A673 (cell line): ENCODE measurements around the gene LGR6. TPM values are rescaled to one million over a fixed set of nuclear protein-coding genes. Genes with fewer than 3 reads are reported as not detected.

Source experiments
- BruUV-seq: library from RNA; stranded (reverse); fragments of 400-500 nt; replicated peaks from 2 replicates; lab custom pipeline; 2021; lab: Mats Ljungman, UMichigan
- CTCF ChIA-PET: fragments of 300-600 bp; sonication (Branson Sonifier 250); formaldehyde crosslinking; loops from one replicate; lab custom pipeline; 2022; ENCODE audit warnings: antibody characterized with exemption; lab: Charles Lee
- POLR2A ChIA-PET: fragments of 300-600 bp; sonication (Branson Sonifier 250); formaldehyde crosslinking; loops from one replicate; lab custom pipeline; 2022; ENCODE audit warnings: antibody characterized with exemption; ENCODE audit not compliant: low non-redundant PET; lab: Charles Lee
- DNase-seq: peaks from one replicate; pipeline ENCODE4 v3.0.0-alpha.2; 2015; ENCODE audit warnings: low spot score
- H3K27ac ChIP-seq: fragments of 200-600 bp; sonication (generic); 2 replicates; pipeline ENCODE4 v1.5.1; 2016; ENCODE audit warnings: mixed run types, low read depth, mild to moderate bottlenecking, mixed read lengths, antibody characterized with exemption, low read length; ENCODE audit not compliant: poor library complexity, severe bottlenecking
- H3K27me3 ChIP-seq: fragments of 200-600 bp; sonication (generic); replicated peaks from 2 replicates; pipeline ENCODE4 v1.6.1; 2017; ENCODE audit warnings: mixed run types, low read depth, mild to moderate bottlenecking, mixed read lengths, antibody characterized with exemption, low read length; ENCODE audit not compliant: insufficient read depth, poor library complexity
- H3K36me3 ChIP-seq: fragments of 200-600 bp; sonication (generic); 2 replicates; pipeline ENCODE4 v1.6.1; 2016; ENCODE audit warnings: mixed run types, mild to moderate bottlenecking, mixed read lengths, antibody characterized with exemption, low read length; ENCODE audit not compliant: insufficient read depth, poor library complexity, severe bottlenecking
- H3K4me1 ChIP-seq: fragments of 200-600 bp; sonication (generic); 2 replicates; pipeline ENCODE4 v1.6.1; 2017; ENCODE audit warnings: mixed run types, mild to moderate bottlenecking, mixed read lengths, antibody characterized with exemption, low read length; ENCODE audit not compliant: insufficient read depth, poor library complexity, severe bottlenecking
- H3K4me3 ChIP-seq: fragments of 200-600 bp; sonication (generic); 2 replicates; pipeline ENCODE4 v1.5.1; 2016; ENCODE audit warnings: low read depth, mixed run types, mild to moderate bottlenecking, mixed read lengths, low read length; ENCODE audit not compliant: poor library complexity, severe bottlenecking
- H3K9me3 ChIP-seq: fragments of 200-600 bp; sonication (generic); 2 replicates; pipeline ENCODE4 v1.6.1; 2016; ENCODE audit warnings: mixed run types, low read depth, mild to moderate bottlenecking, mixed read lengths, antibody characterized with exemption, low read length; ENCODE audit not compliant: poor library complexity, severe bottlenecking
- EZH2 ChIP-seq: fragments of 200-600 bp; sonication (generic); IDR thresholded peaks from 2 replicates; pipeline ENCODE4 v1.6.1; 2017; ENCODE audit warnings: borderline replicate concordance, low read depth, mild to moderate bottlenecking, mixed read lengths, antibody characterized with exemption, low read length; ENCODE audit not compliant: poor library complexity, severe bottlenecking
- intact Hi-C: fragments of 100-400 bp; cut with micrococcal nuclease; formaldehyde crosslinking; loops from one replicate; pipeline ENCODE4 v1.10.0; 2022; ENCODE audit not compliant: unreplicated experiment
- total RNA-seq: library from RNA; stranded (reverse); gene quantifications from 2 replicates; pipeline ENCODE4 v1.2.3, GENCODE V29; 2021
- TF ChIP-seq, protein P1 (sequence below): fragments of 300-800, 200-600 bp; sonication (generic); conservative IDR thresholded peaks from 2 replicates; pipeline ENCODE4 v1.5.1; 2017; ENCODE audit warnings: low read depth, mild to moderate bottlenecking, antibody characterized with exemption, low read length, moderate library complexity, mixed read lengths

Gene LGR6
- total RNA-seq, 1 experiment from 2014 or later: not detected

DNA sequence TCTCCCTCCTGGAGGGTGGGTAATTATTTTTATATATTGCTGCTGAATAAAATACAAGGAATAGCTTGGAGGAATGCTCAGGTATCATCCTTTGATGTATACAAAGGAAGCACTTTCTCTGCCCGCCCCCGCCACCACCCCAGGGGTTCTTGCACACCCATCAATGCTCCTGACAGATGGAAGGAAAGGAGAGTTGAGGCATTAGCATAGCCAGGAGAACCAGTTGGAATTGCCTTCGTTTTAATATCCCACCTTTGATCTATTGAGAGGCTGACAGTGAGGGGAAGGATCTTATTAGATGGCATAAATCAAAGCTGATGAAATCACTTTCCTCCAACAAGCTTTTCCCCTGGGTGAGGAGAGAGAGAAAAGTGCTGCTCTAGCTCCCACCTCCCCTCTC, 71.1 kb downstream of the LGR6 start:
- no TSS peak for BruUV-seq
- Histone ChIP-seq H3K36me3 (no peaks in the 10 kb centered on the region), H3K27me3 (peaks cover 41% of the 10 kb centered on the region), H3K4me3 (no peak overlapping the region), H3K9me3 (no peaks in the 10 kb centered on the region), H3K4me1 (no peaks in the 10 kb centered on the region), H3K27ac (no peak overlapping the region)
- intact Hi-C loops: no loop called here
- DNase-seq: no peak
- TF ChIP-seq, protein P1, sequence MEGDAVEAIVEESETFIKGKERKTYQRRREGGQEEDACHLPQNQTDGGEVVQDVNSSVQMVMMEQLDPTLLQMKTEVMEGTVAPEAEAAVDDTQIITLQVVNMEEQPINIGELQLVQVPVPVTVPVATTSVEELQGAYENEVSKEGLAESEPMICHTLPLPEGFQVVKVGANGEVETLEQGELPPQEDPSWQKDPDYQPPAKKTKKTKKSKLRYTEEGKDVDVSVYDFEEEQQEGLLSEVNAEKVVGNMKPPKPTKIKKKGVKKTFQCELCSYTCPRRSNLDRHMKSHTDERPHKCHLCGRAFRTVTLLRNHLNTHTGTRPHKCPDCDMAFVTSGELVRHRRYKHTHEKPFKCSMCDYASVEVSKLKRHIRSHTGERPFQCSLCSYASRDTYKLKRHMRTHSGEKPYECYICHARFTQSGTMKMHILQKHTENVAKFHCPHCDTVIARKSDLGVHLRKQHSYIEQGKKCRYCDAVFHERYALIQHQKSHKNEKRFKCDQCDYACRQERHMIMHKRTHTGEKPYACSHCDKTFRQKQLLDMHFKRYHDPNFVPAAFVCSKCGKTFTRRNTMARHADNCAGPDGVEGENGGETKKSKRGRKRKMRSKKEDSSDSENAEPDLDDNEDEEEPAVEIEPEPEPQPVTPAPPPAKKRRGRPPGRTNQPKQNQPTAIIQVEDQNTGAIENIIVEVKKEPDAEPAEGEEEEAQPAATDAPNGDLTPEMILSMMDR: no peak
- TF ChIP-seq EZH2: no peak
- ChIA-PET POLR2A (no interaction called here), CTCF (no interaction called here)

DNA sequence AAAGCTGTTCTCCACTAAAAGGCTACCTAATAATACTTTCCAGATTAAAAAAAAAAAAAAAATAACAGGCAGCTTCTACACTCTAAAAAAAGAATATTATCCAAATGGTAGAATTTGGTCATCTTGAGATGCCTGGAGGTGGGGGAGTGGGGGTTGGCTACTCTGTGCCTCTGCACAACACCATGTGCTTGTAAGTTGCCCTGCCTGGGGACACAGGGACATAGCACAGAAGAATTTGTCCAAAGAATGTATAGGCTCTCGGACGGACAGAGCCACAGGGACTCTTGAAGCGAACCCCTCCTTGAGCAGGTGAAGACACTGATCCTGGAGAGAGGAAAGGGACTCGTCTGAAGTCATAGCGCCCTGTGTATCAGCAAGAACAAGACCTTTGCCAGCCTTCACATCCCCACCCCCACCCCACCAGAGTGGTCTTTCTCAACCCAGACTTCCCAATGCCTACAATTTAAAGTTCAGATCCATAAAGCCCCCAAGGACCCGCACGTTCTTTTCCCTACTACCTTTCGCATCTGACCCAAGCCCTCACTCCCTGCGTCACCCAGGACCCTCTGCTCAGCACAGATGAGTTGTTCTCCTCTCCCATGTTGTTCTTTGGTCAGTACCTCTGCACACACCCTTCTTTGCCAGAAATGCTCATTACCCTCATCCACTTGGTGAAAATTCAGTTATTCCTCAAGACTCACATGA, 72.6 kb downstream of the LGR6 start:
- no peaks in the 10 kb centered on the region for H3K36me3 ChIP-seq
- no TSS peak for BruUV-seq
- no peaks in the 10 kb centered on the region for H3K9me3 ChIP-seq
- DNase-seq: no peak
- intact Hi-C loops: no loop called here
- ChIA-PET POLR2A (no interaction called here), CTCF (no interaction called here)
- H3K4me3 ChIP-seq: no peak overlapping the region
- H3K27me3 ChIP-seq: peaks cover 39% of the 10 kb centered on the region
- no peak overlapping the region for H3K27ac ChIP-seq
- TF ChIP-seq, protein P1: no peak
- TF ChIP-seq EZH2: no peak
- H3K4me1 ChIP-seq: no peaks in the 10 kb centered on the region

DNA sequence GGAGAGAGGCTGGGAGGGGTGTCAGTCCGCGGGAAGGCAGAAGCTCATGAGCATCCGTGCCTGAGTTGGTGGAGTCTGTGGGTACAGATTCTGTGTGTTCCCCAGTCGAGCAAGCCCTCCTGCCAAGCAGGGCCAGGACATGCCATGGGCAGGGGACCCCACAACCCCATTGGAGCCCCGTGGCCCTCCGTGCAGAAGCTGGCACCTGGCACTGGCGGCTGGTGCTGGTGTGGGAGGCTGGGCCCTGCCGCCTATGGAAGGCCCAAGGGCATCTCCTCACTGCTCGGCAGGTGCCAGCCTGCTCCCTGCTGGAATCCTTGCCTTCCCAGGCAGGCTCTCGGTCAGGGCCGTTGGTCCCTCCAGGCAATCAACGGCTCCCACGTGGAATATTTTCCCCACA, 74.4 kb downstream of the LGR6 start:
- intact Hi-C loops: no loop called here
- no TSS peak for BruUV-seq
- no peak overlapping the region for H3K27ac ChIP-seq
- no peaks in the 10 kb centered on the region for H3K36me3 ChIP-seq
- H3K4me1 ChIP-seq: no peaks in the 10 kb centered on the region
- no peak for DNase-seq
- POLR2A ChIA-PET: no interaction called here
- CTCF ChIA-PET: no interaction called here
- no peak for TF ChIP-seq EZH2
- TF ChIP-seq, protein P1: no peak
- H3K27me3 ChIP-seq: peaks cover 39% of the 10 kb centered on the region
- H3K4me3 ChIP-seq: no peak overlapping the region
- no peaks in the 10 kb centered on the region for H3K9me3 ChIP-seq
